Transverse colon (tissue), 4 donors: ENCODE results near the gene EYA2.

Experiments used
- CTCF ChIP-seq, 5 experiments: fragments of 200-600 bp in 3 of 5; fragments of 450-650 bp in 2 of 5; sonication (generic) in 3 of 5; IDR thresholded peaks; 1 replicate in 2 of 5; 2 replicates in 3 of 5; pipeline ENCODE4 v1.5.1; 2016 to 2017; ENCODE audit warnings: antibody characterized with exemption in 5 of 5, inconsistent platforms in 3 of 5, mild to moderate bottlenecking in 2 of 5, moderate library complexity in 1 of 5
- EP300 ChIP-seq: sonication (generic); formaldehyde crosslinking; IDR thresholded peaks from one replicate; pipeline ENCODE4 v1.6.1; 2017; ENCODE audit warnings: antibody characterized with exemption, low read depth
- POLR2A ChIP-seq: fragments of 450-650 bp; IDR thresholded peaks from one replicate; pipeline ENCODE4 v1.6.1; 2016; ENCODE audit warnings: antibody characterized with exemption, mild to moderate bottlenecking, moderate library complexity
- POLR2AphosphoS5 ChIP-seq, 3 donors: sonication (generic); formaldehyde crosslinking; IDR thresholded peaks; one replicate each; pipeline ENCODE4 v1.6.1; 2016; ENCODE audit warnings: antibody characterized with exemption in 3 of 3

GRCh38 chr20:46914789-46915379 is 20.2 kb downstream of the EYA2 start:
- TF ChIP-seq POLR2AphosphoS5 (IDR thresholded peaks at IDR 0.05) (no peak), CTCF (IDR thresholded peaks at IDR 0.05) (no peak), POLR2A (no peak), EP300 (no peak)
